Measurements from ENCODE around the gene HELZ2. TPM values are rescaled to one million over a fixed set of nuclear protein-coding genes. Genes with fewer than 3 reads are reported as not detected.

The HELZ2 gene
- total RNA-seq, 4 donors from 2014 or later, result 24.3 to 45.5 (median 36.0) TPM

DNA sequence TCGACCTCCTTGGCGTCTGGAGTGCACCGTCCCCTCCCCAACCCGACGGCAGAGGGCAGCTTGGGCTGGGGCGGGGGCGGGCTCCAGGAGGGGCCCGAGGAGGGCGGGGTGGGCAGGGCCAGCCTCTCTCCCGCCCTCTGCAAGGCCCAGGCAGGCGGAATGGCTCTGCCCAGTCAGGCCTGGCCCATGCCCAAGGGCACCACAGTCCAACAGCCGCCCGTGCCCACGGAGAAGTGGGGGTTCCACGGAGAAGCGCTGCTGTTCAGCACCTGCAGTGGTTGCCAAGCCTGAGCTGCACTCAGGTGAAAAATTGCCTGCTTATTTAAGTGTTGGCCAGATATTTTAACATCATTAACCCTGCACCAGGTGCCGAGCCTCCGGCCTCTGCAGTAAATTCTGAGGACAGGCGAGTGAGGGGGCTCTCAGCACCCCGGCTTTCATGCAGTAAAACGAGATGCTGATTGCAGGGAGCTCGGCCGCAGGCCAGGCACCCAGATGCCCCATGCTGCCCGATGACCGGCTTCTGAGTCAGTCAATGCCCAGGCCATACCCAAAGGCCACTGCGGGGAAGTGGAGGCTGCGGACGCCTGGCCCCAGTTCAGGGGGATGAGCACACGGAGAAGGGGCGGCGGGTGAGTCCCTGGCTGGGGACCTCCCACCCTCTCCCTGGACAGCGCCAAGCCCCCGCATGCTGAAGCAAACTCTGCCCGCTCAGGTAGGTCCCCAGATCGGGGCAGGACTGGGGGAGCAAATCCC lies 26.1 kb downstream of the HELZ2 start, which contains the start of gene SRMS:
SRMS (minus strand) TSS at position 25 of the 756 bp plus-strand sequence. CDS start 286 bp downstream, outside the sequence.
- Histone ChIP-seq H3K4me3 (replicated peaks in 1 of 3) (no peak within 1 kb of the TSS), H3K36me3 (no peaks in the 10 kb centered on the region), H3K4me1 (peaks cover 0 to 4% of the 10 kb centered on the region in 2 donors), H3K27me3 (no peaks in the 10 kb centered on the region), H3K9me3 (no peaks in the 10 kb centered on the region), H3K27ac (no peak within 1 kb of the TSS)
- peak; percentile 30 to 31 for DNase-seq
- WGBS, 2 donors, result 75 to 80% methylated on average over 7 to 20 of the region's 35 CpGs
- intact Hi-C loops (cut with DNase I), result no loop called here
- TF ChIP-seq CTCF (IDR thresholded peaks at IDR 0.05), result no peak
- TF ChIP-seq POLR2A (IDR thresholded peaks at IDR 0.05), result no peak

DNA sequence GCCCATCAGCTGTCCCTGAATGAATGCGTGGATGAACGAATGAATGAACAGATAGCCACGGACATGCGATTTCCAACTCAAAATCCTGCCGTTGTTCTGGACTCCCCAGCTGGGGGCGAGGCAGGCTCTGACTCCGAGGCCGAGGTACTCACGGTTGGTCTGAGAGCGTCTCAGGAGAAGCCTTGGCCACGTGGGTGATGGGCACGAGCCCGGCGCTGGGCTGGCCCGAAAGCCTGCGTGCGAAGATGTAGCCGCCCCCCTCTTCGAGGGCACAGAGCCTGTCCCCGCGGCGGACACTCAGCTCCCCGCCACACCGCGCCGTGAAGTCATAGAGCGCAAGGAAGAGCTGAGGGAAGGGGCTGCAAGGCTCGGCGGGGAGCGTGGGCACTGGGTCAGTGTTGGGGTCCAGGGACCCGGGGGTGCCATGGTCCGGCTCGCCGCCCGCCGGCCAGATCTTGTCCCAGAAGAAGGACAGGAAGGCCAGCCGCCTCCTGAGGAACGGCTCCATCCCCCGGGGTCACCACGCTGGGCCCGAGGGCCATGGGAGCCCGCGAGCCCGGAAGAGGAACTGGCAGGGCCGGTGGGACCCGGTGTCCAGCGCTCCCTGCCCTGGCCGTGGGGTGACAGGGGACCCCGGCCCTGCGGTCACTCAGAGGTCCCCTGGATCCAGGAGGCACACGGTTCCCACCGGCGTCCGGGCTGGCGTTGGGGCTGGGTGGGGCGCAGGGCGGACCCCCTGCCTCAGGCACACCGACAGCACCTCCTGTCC lies 26.9 kb downstream of the HELZ2 start:
- Histone ChIP-seq H3K4me3 (replicated peaks in 1 of 3) (no peak overlapping the region), H3K36me3 (no peaks in the 10 kb centered on the region), H3K27ac (no peak overlapping the region), H3K4me1 (no peaks in the 10 kb centered on the region), H3K27me3 (no peaks in the 10 kb centered on the region), H3K9me3 (no peaks in the 10 kb centered on the region)
- WGBS, 2 donors, result 29 to 61% methylated on average over 8 to 53 of the region's 58 CpGs
- no peak for TF ChIP-seq CTCF (IDR thresholded peaks at IDR 0.05)
- no peak for TF ChIP-seq POLR2A (IDR thresholded peaks at IDR 0.05)
- intact Hi-C loops (cut with DNase I), result no loop called here
- DNase-seq, result no peak

GRCh38 chr20:63546256-63546955 lies 27.6 kb downstream of the HELZ2 start:
- H3K4me3 ChIP-seq (replicated peaks in 1 of 3), result no peak overlapping the region
- TF ChIP-seq CTCF (IDR thresholded peaks at IDR 0.05) (no peak), POLR2A (IDR thresholded peaks at IDR 0.05) (no peak)
- intact Hi-C loops (cut with DNase I), result no loop called here
- H3K9me3 ChIP-seq, result no peaks in the 10 kb centered on the region
- no peaks in the 10 kb centered on the region for H3K27me3 ChIP-seq
- DNase-seq, result no peak
- H3K36me3 ChIP-seq, result no peaks in the 10 kb centered on the region
- H3K4me1 ChIP-seq, result no peaks in the 10 kb centered on the region
- 71 to 85% methylated on average over 14 to 16 of the region's 20 CpGs for WGBS, 2 donors
- no peak overlapping the region for H3K27ac ChIP-seq

DNA sequence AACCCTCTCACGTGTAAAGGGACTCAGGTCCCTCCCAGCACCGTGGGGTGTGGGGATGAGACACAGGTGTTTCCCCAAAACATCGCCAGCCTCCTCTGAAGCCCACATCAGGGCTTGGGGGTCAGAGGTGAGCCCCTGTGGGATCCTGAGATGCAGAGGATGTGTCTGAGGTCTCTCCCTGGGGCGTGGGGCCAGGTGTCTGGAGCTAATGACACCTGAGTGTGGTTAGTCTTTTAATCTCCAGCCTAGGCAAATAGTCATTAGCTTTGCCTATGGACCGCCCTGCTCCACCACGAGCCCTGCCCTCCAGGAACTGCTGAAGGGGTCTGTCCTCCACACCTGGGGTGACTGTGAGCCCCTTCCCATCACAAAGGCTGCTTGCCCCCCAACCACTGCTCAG lies 28.2 kb downstream of the HELZ2 start:
- WGBS, 2 donors, result 58 to 68% methylated on average over 3 to 4 of the region's 6 CpGs
- H3K27me3 ChIP-seq, result no peaks in the 10 kb centered on the region
- no peaks in the 10 kb centered on the region for H3K36me3 ChIP-seq
- H3K4me1 ChIP-seq, result no peaks in the 10 kb centered on the region
- DNase-seq, result no peak
- no peaks in the 10 kb centered on the region for H3K9me3 ChIP-seq
- H3K4me3 ChIP-seq (replicated peaks in 1 of 3), result no peak overlapping the region
- TF ChIP-seq CTCF (IDR thresholded peaks at IDR 0.05), result no peak
- TF ChIP-seq POLR2A (IDR thresholded peaks at IDR 0.05), result no peak
- no peak overlapping the region for H3K27ac ChIP-seq
- intact Hi-C loops (cut with DNase I), result no loop called here
